HG02943 (cell line): ENCODE measurements around the gene BICRA.

Experiments used
- ATAC-seq: cut with Tn5 transposase; IDR thresholded peaks from one replicate; pipeline ENCODE4 v1.9.1; 2021; ENCODE audit warnings: mild to moderate bottlenecking, low read depth, moderate library complexity; ENCODE audit not compliant: unreplicated experiment

BICRA gene

GRCh38 chr19:47600246-47601179, 8.4 kb upstream of the BICRA start:
- peak; percentile 92 for ATAC-seq

DNA sequence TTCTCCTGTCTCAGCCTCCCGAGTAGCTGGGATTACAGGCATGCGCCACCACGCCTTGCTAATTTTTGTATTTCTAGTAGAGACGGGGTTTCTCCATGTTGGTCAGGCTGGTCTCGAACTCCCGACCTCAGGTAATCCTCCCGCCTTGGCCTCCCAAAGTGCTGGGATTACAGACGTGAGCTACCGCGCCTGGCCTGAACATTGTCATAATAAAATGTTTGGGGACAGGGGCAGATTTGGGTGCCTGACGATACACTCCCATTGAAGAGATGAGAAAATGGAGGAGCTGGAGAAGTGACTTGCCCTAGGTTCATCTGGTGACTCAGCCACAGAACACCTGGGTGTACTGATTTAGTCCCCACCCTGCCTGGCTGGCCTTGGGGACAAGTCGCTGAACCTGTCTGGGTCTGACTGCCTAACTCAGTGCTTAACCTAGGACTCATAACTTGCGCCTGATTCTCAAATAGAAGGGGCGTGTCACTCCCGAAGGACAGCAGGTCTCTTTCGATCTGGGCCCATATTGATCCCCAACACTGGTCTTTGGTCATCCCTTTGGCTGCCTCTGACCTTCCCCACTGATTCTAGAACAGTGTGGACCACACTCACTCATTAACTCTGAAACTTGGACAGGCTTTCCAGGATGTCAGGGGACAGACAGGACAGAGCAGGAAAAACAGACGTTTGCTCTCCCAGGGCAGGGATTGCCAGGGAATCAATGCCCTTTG, 7.6 kb upstream of the BICRA start:
- no peak for ATAC-seq

DNA sequence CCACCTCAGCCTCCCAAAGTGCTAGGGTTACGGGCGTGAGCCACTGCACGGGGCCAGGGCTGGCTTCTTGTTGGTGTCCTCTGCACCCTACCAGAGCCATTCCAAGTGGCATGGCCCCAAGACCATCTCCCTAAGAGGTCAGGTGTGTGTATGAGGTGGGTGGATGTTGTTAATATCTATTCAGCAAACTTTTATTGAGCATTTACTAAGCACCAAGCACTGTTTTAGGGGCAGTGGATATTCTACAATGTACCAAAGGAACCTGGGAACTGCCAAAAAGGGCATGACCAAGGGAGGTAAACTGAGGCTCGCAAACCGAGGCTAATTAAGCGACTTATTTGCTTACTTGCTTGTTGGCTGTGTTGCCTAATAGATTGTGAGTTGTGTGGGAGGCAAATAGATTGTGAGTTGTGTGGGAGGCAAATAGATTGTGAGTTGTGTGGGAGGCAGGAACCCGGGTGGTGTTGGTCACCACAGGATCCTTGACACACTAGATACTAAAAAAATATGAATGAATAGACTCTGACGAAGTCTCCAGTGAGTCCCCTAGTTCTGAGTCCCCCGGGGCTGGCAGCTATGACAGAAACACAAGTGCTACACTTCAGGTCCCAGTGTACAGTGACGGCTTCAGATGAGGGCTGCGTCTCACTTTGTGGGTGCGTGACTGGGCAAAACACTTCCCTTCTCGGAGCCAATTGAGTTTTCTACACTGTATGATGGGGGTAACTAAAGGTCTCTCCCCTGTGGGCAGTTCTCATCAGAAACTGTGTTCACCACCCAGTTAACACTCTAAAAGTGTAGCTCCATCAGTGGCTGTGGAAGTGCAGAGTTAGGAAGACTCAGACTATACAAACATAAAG, 5.0 kb upstream of the BICRA start:
- ATAC-seq = no peak

DNA sequence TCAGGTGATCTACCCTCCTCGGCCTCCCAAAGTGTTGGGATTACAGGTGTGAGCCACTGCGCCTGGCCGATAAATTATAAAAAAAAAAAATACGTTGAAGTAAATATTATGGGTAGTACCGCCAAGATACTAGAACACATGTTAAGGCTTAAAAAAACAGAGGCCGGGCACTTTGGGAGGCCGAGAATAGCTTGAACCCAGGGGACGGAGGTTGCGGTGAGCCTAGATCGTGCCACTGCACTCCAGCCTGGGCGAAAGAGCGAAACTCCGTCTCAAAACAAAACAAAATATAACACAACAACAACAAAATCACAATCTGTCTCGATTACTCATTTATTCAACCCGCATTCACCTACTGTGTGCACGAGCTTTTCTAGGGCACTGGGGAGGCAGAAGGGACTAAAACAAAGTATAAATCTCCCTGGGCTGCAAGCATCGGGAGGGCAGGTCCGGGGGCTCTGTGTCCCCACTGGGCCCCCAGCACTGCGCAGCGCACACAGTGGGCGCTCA, 1.3 kb upstream of the BICRA start:
- ATAC-seq = no peak

DNA sequence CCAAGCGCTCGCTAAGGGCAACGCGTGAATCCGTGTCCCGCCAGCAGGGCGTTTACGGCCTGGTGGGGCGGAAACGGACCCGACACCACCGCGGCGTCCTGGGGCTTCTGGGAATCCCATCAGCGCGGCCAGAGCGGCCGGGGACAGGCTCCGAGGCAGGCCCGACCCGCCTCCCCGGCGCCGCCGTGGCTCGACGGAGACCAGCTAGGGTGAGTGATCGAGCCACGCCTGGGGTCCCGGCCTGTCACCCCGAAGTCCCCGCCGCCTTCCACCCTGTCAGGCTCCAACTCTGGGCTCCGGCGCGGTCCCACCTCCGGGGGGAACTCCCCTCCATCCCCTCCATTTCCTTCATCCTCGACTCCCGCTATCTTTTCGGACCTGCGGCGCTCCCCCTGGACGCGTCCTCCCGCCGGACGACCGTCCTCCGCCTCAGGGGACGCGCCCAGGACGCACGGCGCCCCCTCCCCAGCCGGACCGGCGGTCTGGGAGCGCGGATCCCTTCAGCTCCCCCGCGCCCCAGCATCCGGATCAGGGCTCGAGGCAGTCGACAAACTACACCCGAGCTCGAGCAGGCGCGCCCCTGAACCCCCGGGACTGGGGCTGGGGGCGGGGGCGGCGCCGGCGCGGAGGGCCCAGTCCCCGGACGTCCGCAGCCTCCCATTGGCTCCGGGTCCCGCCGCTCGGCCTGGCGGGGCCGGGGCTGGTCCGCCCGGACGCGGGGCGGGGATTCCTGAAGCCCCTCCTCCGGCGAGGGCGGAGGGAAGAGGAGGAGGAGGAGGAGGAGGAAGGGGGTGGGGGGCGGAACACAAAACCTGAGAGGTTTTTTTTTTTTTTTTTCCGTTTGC, 638 bp upstream of the BICRA start:
- ATAC-seq = peak; percentile 72

DNA sequence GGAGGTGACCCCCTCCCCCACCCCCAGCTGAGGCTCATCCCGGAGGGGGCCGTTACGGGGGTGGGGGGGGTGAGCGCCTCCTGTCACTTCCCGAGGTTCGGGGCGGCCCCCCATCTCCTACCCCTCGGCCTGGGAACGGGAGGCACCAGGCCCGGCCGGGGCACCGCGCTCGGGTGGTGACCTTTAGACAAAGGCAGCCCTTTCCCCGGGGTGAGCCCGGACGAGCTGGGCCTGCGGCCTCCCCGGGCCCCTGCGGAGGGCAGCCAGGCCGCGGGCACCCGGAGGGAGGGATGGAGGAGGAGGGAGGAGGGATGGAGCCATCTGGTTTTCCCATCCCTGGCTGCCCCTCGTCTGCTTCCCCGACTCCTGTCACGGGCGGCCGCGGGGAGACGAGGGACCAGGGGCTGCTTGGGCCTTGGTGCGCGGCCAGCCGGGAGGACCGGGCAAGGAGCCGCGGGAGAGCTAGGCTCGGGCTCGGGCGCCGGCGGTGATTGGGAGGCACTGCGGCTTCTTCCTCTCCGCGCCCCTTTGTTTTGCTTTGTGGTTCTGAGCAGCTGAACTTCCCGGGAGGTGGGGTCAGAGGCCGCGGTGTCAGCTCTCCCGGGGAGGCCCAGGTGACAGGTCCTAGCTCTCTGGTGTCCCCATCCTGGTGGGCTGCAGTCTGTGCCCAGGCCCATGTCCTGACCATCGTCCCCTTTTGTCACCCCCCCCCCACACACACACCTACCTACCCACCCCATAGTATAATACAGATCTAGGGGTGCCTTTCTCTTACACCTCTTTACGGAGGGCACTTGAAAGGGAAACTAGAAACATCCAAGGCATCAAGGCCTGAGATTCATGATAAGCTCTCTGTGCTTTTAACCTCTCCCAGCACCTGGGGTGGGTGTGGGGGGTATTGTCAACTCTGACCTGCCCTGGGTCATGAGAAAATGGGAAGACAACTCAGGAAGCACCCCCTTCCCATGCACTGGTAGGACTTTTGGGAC, 1.3 kb downstream of the BICRA start:
- ATAC-seq = no peak

DNA sequence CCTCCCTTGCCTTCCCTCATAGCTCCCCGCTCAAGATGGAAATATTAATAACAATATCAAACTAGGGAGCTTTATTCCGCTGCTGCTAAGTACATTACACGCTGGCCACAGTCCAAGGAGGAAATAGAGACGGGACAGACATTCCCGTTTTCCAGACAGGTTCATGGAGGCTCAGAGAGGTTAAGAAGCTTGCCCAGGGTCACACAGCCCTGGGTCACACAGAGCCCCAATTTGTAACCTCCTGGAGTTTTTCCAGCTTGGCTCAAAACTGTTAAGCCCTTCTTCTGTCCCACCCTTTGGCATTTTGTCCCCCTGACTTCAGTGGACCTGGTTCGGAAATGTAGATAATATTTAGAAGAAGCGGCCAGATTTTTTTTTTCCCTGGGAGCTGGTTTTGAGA, 2.0 kb downstream of the BICRA start:
- no peak for ATAC-seq

DNA sequence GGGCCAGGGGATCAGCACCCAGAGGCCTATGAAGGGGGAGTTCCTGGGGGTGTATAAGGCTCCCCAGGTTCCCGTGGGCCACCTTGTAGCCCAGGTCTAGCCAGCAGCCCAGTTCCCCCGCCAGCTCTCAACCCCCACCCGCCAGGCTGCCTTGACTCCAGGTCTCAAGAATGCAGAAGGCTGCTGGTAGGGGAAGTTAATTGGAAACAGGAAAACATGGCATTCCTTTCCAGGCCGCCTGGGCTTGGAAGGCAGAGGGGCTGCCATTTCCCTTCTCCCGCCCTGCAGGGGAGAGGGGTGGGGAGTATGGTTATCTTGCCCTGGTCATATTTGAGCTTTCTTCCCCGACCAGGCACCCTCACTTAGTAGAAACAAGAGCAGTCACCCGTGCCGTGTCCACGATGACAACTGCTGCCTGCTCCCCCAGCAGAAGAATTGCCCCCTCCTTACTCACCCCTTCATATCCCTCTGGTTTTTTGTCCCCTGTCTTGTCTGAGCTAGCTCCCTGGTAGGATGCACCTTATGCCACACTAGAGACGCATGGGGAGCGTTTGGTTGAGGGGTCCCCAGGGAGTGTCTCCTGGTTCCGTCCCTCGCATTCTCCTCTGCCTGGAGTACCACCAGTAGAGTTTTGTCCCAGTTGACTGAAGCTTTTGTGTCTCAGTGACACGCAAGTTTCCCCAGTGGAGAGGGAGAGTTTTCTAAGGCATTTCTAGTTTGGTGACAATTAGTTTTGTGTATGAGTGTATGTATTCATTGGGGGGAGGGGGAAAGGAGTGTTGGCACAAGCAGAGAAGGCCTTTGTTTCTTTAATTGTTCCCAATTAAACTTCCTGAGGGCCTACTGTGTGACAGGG, 4.5 kb downstream of the BICRA start:
- no peak for ATAC-seq

- ATAC-seq = no peak
Observed at GRCh38 chr19:47614021-47614295, 5.0 kb downstream of the BICRA start.

DNA sequence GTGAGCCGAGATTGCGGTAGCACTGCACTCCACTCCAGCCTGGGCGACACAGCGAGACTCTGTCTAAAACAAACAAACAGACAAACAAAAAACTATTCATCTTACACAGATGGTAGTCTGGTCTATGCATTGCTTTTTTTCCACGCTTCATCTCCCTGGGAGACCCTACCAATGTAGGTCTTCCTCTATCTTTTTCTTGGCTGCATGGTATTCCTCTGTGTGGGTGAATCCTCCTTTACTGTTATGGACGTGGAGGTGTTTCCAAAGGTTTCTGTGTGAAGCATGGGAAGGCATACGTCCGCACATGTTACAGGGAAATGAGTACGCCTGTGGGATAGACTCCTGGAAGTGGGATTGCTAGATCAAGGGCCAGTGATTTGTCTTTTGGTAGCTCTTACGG, 5.6 kb downstream of the BICRA start:
- no peak for ATAC-seq

DNA sequence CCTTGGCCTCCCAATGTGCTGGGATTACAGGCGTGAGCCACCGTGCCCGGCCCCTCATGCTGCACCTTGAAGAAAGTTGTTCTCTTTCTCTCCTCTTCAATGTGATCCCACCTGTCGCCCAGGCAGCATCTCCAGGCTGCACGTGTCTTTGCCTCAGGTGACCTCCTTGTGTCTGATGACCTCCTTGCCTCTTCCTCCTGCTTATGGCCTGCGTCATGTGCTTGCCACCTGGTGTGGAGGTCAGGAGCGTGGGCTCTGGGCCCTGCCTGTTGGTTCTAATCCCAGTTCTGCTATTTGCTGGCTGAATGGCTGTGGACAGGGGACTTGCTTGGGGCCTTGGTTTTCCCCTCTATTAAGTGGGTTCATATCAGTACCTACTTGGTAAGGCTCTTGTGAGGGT, 6.3 kb downstream of the BICRA start:
- ATAC-seq = no peak

- ATAC-seq = no peak
Observed at GRCh38 chr19:47615714-47616113, 6.8 kb downstream of the BICRA start.

- ATAC-seq = no peak
Observed at GRCh38 chr19:47618771-47619170, 9.8 kb downstream of the BICRA start.

DNA sequence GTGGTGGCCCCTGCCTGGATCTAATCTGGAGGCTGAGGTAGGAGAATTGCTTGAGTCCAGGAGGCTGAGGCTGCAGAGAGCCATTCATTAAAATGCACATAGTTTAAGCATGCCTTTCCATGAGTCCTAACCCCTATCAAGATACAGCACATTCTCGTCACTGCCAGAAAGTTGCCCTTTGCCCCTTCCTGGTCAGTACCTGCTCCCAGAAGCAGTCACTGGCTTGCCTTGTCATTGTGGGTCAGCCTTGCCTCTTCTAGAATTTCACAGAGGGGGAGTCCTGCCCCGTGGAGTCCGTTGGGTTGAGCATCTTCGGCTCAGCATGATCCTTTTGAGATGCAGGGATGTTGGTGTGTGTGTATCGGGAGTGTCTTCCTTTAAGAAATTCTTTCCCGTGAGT, 10.8 kb downstream of the BICRA start:
- ATAC-seq = no peak

DNA sequence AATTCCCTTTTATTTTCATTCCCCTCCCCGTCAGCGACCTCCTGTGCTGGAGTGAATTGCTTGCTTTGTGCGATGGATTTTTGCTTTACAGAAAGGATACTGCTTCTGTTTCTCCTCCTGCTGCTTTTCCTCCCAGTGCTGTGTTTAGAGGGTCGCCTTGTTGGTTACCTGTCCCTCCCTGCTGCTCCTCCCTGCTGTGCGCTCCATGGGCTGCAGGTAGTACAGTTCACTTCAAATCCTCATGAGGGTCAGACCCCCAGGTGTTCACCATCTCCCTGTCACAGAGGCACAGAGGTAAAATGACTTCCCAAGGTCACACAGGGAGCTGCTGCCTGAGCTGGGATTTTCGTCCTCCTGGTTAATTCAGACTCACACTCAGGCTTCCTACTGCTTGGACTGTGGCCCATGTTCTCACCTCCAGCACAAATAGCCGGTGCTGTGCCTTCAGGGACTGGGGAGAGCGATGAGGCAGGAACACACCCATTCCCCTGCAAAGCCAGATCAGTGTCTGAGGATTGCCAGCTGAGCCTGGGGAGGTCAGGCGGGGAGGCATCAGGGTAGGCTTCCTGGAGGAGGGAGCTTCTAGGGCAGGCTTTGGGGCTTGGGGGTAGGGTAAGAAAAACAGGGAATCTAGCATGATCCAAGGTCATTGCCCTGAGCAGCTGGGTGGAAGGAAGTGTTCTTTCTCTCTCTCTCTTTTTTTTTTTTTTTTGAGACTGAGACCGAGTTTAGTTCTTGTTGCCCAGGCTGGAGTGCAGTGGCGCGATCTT, 14.4 kb downstream of the BICRA start:
- no peak for ATAC-seq

- ATAC-seq = no peak
Observed at GRCh38 chr19:47623921-47624391, 15.0 kb downstream of the BICRA start.

DNA sequence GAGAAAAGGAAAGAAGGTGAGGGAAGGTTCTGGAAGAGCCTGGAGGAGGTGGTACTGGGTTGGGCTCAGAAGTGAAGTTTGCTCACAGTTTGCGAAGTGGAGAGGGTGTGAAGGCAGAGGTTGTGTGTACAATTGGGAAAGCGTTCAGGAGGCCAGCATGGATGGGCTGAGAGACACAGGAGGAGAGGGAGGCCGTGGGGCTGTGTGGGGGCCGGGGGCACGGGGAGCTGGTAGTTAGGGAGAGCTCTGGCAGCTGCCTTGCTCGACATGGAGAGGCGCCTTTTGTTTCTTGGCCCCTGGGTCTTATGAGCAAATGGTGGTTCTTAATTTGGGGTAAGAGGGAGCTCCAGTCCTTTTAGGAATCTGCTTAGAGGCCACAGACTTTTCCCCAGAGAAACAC, 16.7 kb downstream of the BICRA start:
- no peak for ATAC-seq
